ENCODE measurements around the gene ABAT. TPM values are rescaled to one million over a fixed set of nuclear protein-coding genes. Genes with fewer than 3 reads are reported as not detected.

ABAT gene
- total RNA-seq, 1 donor from 2014 or later: 14.5 TPM

DNA sequence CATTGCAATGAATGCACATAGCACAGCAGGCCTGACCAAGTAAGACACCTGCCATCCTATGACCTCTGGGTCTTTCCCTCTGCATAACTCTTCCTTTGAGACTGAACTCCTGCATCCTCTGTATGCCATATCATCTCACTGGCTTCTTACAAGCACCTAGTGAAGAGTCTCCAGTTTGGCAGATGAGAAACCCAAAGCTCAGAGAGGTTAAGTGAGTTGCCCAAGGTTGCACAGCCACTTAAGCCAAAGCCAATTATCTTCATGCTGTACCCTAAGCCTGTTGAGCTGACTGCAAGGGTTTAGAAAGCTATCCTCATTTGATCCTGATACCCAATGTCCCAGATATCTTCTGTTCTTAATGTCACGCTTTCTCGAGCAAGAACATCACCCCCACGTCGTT, 87.8 kb downstream of the ABAT start:
- Histone ChIP-seq H3K4me1 (no peaks in the 10 kb centered on the region), H3K4me3 (no peak overlapping the region), H3K27ac (replicated peaks) (no peak overlapping the region), H3K27me3 (ENCODE audit: low read depth) (no peaks in the 10 kb centered on the region), H3K9me3 (replicated peaks) (no peaks in the 10 kb centered on the region), H3K36me3 (no peaks in the 10 kb centered on the region)
- intact Hi-C loops (cut with micrococcal nuclease): no loop called here
- no peak for DNase-seq
- TF ChIP-seq, protein P1, sequence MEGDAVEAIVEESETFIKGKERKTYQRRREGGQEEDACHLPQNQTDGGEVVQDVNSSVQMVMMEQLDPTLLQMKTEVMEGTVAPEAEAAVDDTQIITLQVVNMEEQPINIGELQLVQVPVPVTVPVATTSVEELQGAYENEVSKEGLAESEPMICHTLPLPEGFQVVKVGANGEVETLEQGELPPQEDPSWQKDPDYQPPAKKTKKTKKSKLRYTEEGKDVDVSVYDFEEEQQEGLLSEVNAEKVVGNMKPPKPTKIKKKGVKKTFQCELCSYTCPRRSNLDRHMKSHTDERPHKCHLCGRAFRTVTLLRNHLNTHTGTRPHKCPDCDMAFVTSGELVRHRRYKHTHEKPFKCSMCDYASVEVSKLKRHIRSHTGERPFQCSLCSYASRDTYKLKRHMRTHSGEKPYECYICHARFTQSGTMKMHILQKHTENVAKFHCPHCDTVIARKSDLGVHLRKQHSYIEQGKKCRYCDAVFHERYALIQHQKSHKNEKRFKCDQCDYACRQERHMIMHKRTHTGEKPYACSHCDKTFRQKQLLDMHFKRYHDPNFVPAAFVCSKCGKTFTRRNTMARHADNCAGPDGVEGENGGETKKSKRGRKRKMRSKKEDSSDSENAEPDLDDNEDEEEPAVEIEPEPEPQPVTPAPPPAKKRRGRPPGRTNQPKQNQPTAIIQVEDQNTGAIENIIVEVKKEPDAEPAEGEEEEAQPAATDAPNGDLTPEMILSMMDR (IDR thresholded peaks at IDR 0.05; ENCODE audit: borderline replicate concordance): no peak

DNA sequence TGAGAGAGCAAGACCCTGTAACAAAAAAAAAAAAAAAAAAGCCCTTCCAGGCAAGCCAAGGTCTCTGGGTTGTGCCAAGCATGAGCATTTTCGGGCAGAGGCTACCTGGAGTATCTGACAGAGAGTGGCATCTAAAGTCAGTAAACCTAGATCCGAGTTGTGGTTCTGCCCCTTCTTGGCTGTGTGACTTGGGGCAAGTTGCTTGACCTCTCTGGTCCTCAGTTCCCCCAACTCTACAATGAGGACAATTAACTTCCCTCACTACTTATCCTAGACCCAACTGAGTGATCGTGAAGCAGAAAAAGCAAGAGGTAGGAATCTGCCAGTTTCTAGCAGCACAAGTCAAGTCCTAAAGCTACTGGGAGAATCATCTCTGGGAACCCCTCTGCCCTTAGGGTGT, 88.7 kb downstream of the ABAT start:
- intact Hi-C loops (cut with micrococcal nuclease): no loop called here
- H3K27ac ChIP-seq (replicated peaks): no peak overlapping the region
- no peaks in the 10 kb centered on the region for H3K9me3 ChIP-seq (replicated peaks)
- no peaks in the 10 kb centered on the region for H3K4me1 ChIP-seq
- no peak for DNase-seq
- TF ChIP-seq, protein P1 (IDR thresholded peaks at IDR 0.05; ENCODE audit: borderline replicate concordance): no peak
- peaks cover 3% of the 10 kb centered on the region for H3K36me3 ChIP-seq
- no peaks in the 10 kb centered on the region for H3K27me3 ChIP-seq (ENCODE audit: low read depth)
- H3K4me3 ChIP-seq: no peak overlapping the region

DNA sequence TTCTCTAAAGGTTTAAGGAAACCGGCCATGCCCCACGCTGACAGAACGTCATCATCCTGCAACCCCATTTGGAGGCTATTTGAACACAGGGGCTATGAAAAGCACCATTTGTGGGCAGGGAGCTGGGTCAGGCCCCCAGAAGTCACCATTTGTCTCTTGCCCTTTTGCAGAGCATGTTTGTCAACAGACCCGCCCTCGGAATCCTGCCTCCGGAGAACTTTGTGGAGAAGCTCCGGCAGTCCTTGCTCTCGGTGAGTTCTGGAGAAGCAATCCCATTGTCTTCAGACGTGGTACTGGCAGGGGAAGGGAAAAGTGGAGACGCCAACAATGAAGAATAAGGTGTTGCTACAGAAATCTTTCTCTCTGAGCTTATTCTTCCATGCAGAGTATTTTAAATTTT, 89.5 kb downstream of the ABAT start:
- Histone ChIP-seq H3K9me3 (replicated peaks) (no peaks in the 10 kb centered on the region), H3K27ac (replicated peaks) (no peak overlapping the region), H3K4me3 (no peak overlapping the region), H3K4me1 (no peaks in the 10 kb centered on the region), H3K27me3 (ENCODE audit: low read depth) (no peaks in the 10 kb centered on the region), H3K36me3 (peaks cover 10% of the 10 kb centered on the region)
- intact Hi-C loops (cut with micrococcal nuclease): no loop called here
- no peak for DNase-seq
- TF ChIP-seq, protein P1 (IDR thresholded peaks at IDR 0.05; ENCODE audit: borderline replicate concordance): no peak

DNA sequence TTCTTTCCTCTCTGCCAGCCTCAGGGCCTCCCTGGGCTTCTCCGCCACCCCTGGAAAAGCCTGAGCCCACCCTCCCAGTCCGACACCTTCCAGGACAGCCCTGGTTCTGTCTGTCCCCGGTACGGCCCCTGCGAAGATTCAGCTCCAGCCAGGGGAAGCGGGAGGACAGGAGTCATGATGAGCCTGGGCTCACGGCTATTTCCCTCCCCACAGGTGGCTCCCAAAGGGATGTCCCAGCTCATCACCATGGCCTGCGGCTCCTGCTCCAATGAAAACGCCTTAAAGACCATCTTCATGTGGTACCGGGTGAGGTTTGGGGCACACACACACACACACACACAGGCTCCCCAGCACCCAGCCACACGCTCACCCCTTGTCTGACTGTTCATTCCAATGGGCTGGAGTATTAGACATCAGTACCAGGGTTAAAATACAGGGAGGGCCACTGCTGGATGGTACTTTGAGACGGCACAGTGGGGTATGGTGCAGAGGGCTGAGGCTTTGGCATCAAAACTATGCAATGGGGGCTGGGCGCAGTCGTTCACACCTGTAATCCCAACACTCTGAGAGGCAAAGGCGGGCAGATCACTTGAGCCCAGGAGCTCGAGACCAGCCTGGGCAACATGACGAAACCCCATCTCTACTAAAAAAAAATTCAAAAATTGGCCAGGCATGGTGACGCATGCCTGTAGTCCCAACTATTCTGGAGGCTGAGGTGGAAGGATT, 90.3 kb downstream of the ABAT start:
- Histone ChIP-seq H3K9me3 (replicated peaks) (no peaks in the 10 kb centered on the region), H3K4me1 (no peaks in the 10 kb centered on the region), H3K36me3 (peaks cover 11% of the 10 kb centered on the region), H3K4me3 (no peak overlapping the region), H3K27ac (replicated peaks) (no peak overlapping the region), H3K27me3 (ENCODE audit: low read depth) (no peaks in the 10 kb centered on the region)
- DNase-seq: no peak
- intact Hi-C loops (cut with micrococcal nuclease): no loop called here
- TF ChIP-seq, protein P1 (IDR thresholded peaks at IDR 0.05; ENCODE audit: borderline replicate concordance): no peak

DNA sequence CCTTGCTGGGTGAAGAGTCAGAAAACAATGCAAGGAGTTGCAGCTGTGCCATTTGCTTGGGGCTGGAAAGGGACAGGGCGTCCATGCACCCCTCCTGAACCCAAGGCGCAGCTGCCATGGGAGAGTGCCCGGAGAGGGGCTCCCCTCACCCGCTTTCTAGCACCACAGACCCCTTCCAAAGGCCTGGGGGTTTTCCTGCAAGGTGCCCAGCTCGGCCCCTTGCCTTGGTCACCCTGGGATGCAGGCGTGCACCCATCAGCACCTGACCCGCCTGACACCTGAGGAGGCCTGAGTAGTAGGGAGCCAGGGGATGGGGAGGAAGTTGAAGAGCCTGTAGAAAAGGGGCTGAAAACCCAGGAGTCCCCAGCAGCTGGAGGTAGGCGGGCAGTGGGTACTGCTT, 92.8 kb downstream of the ABAT start:
- intact Hi-C loops (cut with micrococcal nuclease): no loop called here
- TF ChIP-seq, protein P1 (IDR thresholded peaks at IDR 0.05; ENCODE audit: borderline replicate concordance): no peak

More for the DNA sequence above, 92.8 kb downstream of the ABAT start:
- Histone ChIP-seq H3K27me3 (ENCODE audit: low read depth) (no peaks in the 10 kb centered on the region), H3K4me3 (no peak overlapping the region), H3K27ac (replicated peaks) (no peak overlapping the region), H3K9me3 (replicated peaks) (no peaks in the 10 kb centered on the region), H3K4me1 (no peaks in the 10 kb centered on the region), H3K36me3 (peaks cover 11% of the 10 kb centered on the region)
- no peak for DNase-seq
